H1 (cell line): ENCODE data around the gene CTSH. TPM values are rescaled to one million over a fixed set of nuclear protein-coding genes. Genes with fewer than 3 reads are reported as not detected.

ENCODE experiments used
- CTCF ChIA-PET: fragments of 300-600 bp; sonication (Branson Sonifier 250); formaldehyde crosslinking; loops from one replicate; lab custom pipeline; 2021; ENCODE audit not compliant: partially characterized antibody; lab: Charles Lee
- POLR2A ChIA-PET: fragments of 300-600 bp; sonication (Branson Sonifier 250); formaldehyde crosslinking; loops from one replicate; lab custom pipeline; 2021; ENCODE audit warnings: inconsistent platforms; ENCODE audit not compliant: partially characterized antibody; lab: Charles Lee
- DNase-seq, 2 experiments: peaks; one replicate each; pipeline versions ENCODE4 v3.0.0 to v3.0.0-alpha.2; 2010 to 2022; ENCODE audit warnings: low spot score in 2 of 2, low read depth in 1 of 2, mixed read lengths in 1 of 2
- FAIRE-seq: peaks from 2 replicates; lab custom pipeline; 2011; peaks lifted over from hg19 to GRCh38; lab: Jason Lieb, UNC
- H2AFZ ChIP-seq: 2 replicates; pipeline ENCODE4 v1.8.1; 2012; ENCODE audit warnings: low read length, inconsistent platforms
- H2AK5ac ChIP-seq: 2 replicates; pipeline ENCODE4 v1.6.1; 2013; ENCODE audit warnings: low read depth, low read length
- H2BK120ac ChIP-seq: replicated peaks from 2 replicates; pipeline ENCODE3; 2013; ENCODE audit warnings: low read depth, low read length, inconsistent platforms
- H2BK12ac ChIP-seq: 2 replicates; pipeline ENCODE4 v1.6.1; 2013; ENCODE audit warnings: low read depth, low read length
- H2BK15ac ChIP-seq: 2 replicates; pipeline ENCODE4 v1.6.1; 2013; ENCODE audit warnings: low read length
- H2BK20ac ChIP-seq: 2 replicates; pipeline ENCODE4 v1.6.1; 2013; ENCODE audit warnings: low read length
- H2BK5ac ChIP-seq: 2 replicates; pipeline ENCODE4 v1.6.1; 2013; ENCODE audit warnings: low read depth, low read length
- H3K14ac ChIP-seq: 2 replicates; pipeline ENCODE4 v1.6.1; 2013; ENCODE audit warnings: inconsistent platforms; ENCODE audit not compliant: insufficient read length
- H3K18ac ChIP-seq: 2 replicates; pipeline ENCODE4 v1.6.1; 2013; ENCODE audit warnings: low read length; ENCODE audit errors: extremely low read depth
- H3K23ac ChIP-seq: 2 replicates; pipeline ENCODE4 v1.6.1; 2013; ENCODE audit warnings: inconsistent platforms; ENCODE audit not compliant: insufficient read length
- H3K23me2 ChIP-seq: 2 replicates; pipeline ENCODE4 v1.6.1; 2013; ENCODE audit warnings: low read depth, low read length
- H3K27ac ChIP-seq: 2 replicates; pipeline ENCODE4 v1.6.1; 2011; ENCODE audit warnings: low read depth, low read length, inconsistent platforms
- H3K27me3 ChIP-seq, 4 experiments: replicated peaks in 1 of 4; 1 replicate in 1 of 4; 2 replicates in 3 of 4; pipeline versions ENCODE4 v1.6.1 to v1.8.1; 2011 to 2013; ENCODE audit warnings: low read length in 3 of 4, mild to moderate bottlenecking in 3 of 4, inconsistent platforms in 2 of 4, mixed read lengths in 2 of 4, moderate library complexity in 1 of 4; ENCODE audit not compliant: control insufficient read depth in 3 of 4, insufficient read depth in 3 of 4; ENCODE audit errors: extremely low read depth in 1 of 4
- H3K36me3 ChIP-seq, 4 experiments: 2 replicates each; pipeline versions ENCODE4 v1.6.1 to v1.8.1; 2011 to 2013; ENCODE audit warnings: mild to moderate bottlenecking in 4 of 4, low read length in 3 of 4, moderate library complexity in 2 of 4, control low read depth in 1 of 4, inconsistent platforms in 1 of 4; ENCODE audit not compliant: insufficient read depth in 4 of 4, control insufficient read depth in 2 of 4
- H3K4ac ChIP-seq: replicated peaks from 2 replicates; pipeline ENCODE3; 2013; ENCODE audit warnings: low read length, low read depth, mixed read lengths, inconsistent platforms; ENCODE audit not compliant: insufficient read length
- H3K4me1 ChIP-seq, 4 experiments: replicated peaks in 1 of 4; 1 replicate in 1 of 4; 2 replicates in 3 of 4; pipeline versions ENCODE4 v1.6.1 to v1.8.1; 2011 to 2013; ENCODE audit warnings: low read length in 3 of 4, inconsistent platforms in 2 of 4, mixed read lengths in 1 of 4; ENCODE audit not compliant: insufficient read depth in 4 of 4, control insufficient read depth in 3 of 4
- H3K4me2 ChIP-seq, 2 experiments: 2 replicates each; pipeline versions ENCODE4 v1.6.1 to v1.8.1; 2011 to 2013; ENCODE audit warnings: low read depth in 2 of 2, low read length in 2 of 2, control low read depth in 1 of 2, inconsistent platforms in 1 of 2, mild to moderate bottlenecking in 1 of 2; ENCODE audit not compliant: insufficient read depth in 1 of 2
- H3K4me3 ChIP-seq, 4 experiments: fragments of 200-600, 300-600 bp in 1 of 4; sonication (generic), shearing (Covaris generic), sonication (Bioruptor Twin) in 1 of 4; 2 replicates each; pipeline versions ENCODE4 v1.5.1 to v1.8.1; 2011 to 2016; ENCODE audit warnings: low read length in 4 of 4, low read depth in 3 of 4, control low read depth in 2 of 4, inconsistent platforms in 2 of 4, mild to moderate bottlenecking in 2 of 4, mixed read lengths in 1 of 4, moderate library complexity in 1 of 4; ENCODE audit not compliant: insufficient read depth in 2 of 4; ENCODE audit errors: extremely low read depth in 1 of 4
- H3K56ac ChIP-seq: replicated peaks from 2 replicates; pipeline ENCODE3; 2013; ENCODE audit warnings: low read depth, mild to moderate bottlenecking, mixed read lengths, low read length, inconsistent platforms; ENCODE audit not compliant: insufficient read length
- H3K79me1 ChIP-seq: 2 replicates; pipeline ENCODE4 v1.6.1; 2013; ENCODE audit warnings: low read depth, low read length, control low read depth
- H3K79me2 ChIP-seq, 2 experiments: 2 replicates each; pipeline versions ENCODE4 v1.6.1 to v1.8.1; 2012 to 2013; ENCODE audit warnings: low read length in 2 of 2, mild to moderate bottlenecking in 2 of 2, inconsistent platforms in 1 of 2; ENCODE audit not compliant: insufficient read depth in 2 of 2, control insufficient read depth in 1 of 2
- H3K9ac ChIP-seq, 4 experiments: replicated peaks in 1 of 4; 1 replicate in 1 of 4; 2 replicates in 3 of 4; pipeline versions ENCODE4 v1.6.1 to v1.8.1; 2011 to 2013; ENCODE audit warnings: low read depth in 3 of 4, low read length in 3 of 4, control low read depth in 2 of 4, mild to moderate bottlenecking in 2 of 4, moderate library complexity in 2 of 4, inconsistent platforms in 1 of 4; ENCODE audit errors: extremely low read depth in 1 of 4
- H3K9me3 ChIP-seq, 2 experiments: 2 replicates each; pipeline versions ENCODE4 v1.6.1 to v1.8.1; 2012 to 2013; ENCODE audit warnings: mild to moderate bottlenecking in 2 of 2, moderate library complexity in 2 of 2, control low read depth in 1 of 2, inconsistent platforms in 1 of 2, low read depth in 1 of 2, low read length in 1 of 2, mixed read lengths in 1 of 2; ENCODE audit not compliant: insufficient read depth in 2 of 2
- H4K20me1 ChIP-seq, 2 experiments: replicated peaks in 1 of 2; 2 replicates each; pipeline versions ENCODE3 to v1.8.1; 2011 to 2013; ENCODE audit warnings: inconsistent platforms in 2 of 2, low read length in 2 of 2, mild to moderate bottlenecking in 1 of 2; ENCODE audit not compliant: insufficient read depth in 2 of 2, control insufficient read depth in 1 of 2
- H4K5ac ChIP-seq: 2 replicates; pipeline ENCODE4 v1.6.1; 2013; ENCODE audit warnings: low read length, low read depth, mixed read lengths, inconsistent platforms; ENCODE audit not compliant: insufficient read length
- H4K8ac ChIP-seq: 2 replicates; pipeline ENCODE4 v1.8.0; 2013; ENCODE audit warnings: mild to moderate bottlenecking, moderate library complexity, low read length, inconsistent platforms; ENCODE audit not compliant: insufficient read depth; ENCODE audit errors: extremely low read depth
- H4K91ac ChIP-seq: replicated peaks from 2 replicates; pipeline ENCODE3; 2013; ENCODE audit warnings: low read length, mixed read lengths, inconsistent platforms; ENCODE audit not compliant: insufficient read length
- SP2 ChIP-seq: IDR thresholded peaks from 2 replicates; pipeline ENCODE4 v1.6.1; 2012; ENCODE audit warnings: mild to moderate bottlenecking, low read length, inconsistent platforms
- YY1 ChIP-seq: IDR thresholded peaks from 2 replicates; pipeline ENCODE4 v1.6.1; 2011; ENCODE audit warnings: low read depth, mild to moderate bottlenecking, low read length
- WGBS, 2 experiments: shearing (Covaris generic) in 1 of 2; methylation state at CpG; one replicate each; pipeline versions ENCODE4 v1.1.6 to v1.1.7; 2013 to 2015; ENCODE audit warnings: low lambda C conversion rate in 2 of 2, mixed read lengths in 2 of 2, inconsistent platforms in 1 of 2, low coverage in 1 of 2, missing lambda C conversion rate in 1 of 2; ENCODE audit not compliant: insufficient replicate concordance in 2 of 2, insufficient coverage in 1 of 2, insufficient read length in 1 of 2; ENCODE audit errors: extremely low coverage in 1 of 2, missing lambda C conversion rate in 1 of 2; 5-methylcytosine and 5-hydroxymethylcytosine counted together
- polyA plus RNA-seq, 7 experiments: library from polyadenylated mRNA; depleted of rRNA in 3 of 7; stranded (reverse) in 5 of 7; unstranded in 2 of 7; fragments of >200 nt in 5 of 7; fragments of 200-250 nt in 2 of 7; gene quantifications; 1 replicate in 5 of 7; 2 replicates in 1 of 7; 4 replicates in 1 of 7; pipeline versions ENCODE4 v1.2.1 to v1.2.3, GENCODE V29; 2011 to 2013; ENCODE audit warnings: missing spikeins in 2 of 7, mixed read lengths in 2 of 7
- total RNA-seq: library from RNA; stranded (reverse); fragmentation: NEBNext Ultra II Directional; extraction: Animal tissue kit (Norgen Biotek cat#: 25700); gene quantifications from 2 replicates; pipeline ENCODE4 v1.2.1, GENCODE V29; 2021

CTSH gene
- total and polyA plus RNA-seq, 2 of the 8 experiments (the other 6 are each of a cell fraction or from before 2014, with no cell fraction given): 34.0 to 36.8 TPM

DNA sequence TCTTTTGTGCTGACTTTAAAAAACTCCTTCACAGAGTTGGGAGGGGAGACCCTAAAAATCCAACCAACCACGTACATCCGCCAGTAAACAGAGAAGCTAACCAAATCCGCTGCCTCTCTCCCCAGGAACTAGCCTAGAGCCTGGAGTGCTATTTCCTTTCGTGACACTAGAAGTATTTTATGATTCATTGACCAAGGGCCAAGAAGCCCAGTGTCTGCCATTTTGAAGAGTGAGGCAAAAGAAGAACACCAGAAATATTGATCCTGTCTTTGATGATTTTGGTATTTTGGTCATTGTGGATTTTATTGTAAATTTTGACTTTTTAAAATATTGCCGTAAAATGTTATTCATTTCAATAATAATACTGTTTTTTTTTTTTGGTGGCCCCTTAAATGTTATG lies 10.5 kb upstream of the CTSH start:
- H3K23ac ChIP-seq: no peak overlapping the region
- no peak overlapping the region for H2BK15ac ChIP-seq
- H3K4me1 ChIP-seq: peaks cover 0 to 7% (median 0%) of the 10 kb centered on the region in 4 experiments; a peak in 3 of 7 replicates
- H2BK20ac ChIP-seq: no peak overlapping the region
- H4K8ac ChIP-seq: no peak overlapping the region
- CTCF ChIA-PET: interaction anchor here (0.8 to 2.1 kb wide), 3 partner anchors 24 to 44 kb away, joined by 3 to 14 read pairs (median 5); no protein-coding TSS in a partner anchor
- H3K4ac ChIP-seq: no peak overlapping the region
- no peak overlapping the region for H3K27ac ChIP-seq
- H3K14ac ChIP-seq: no peak overlapping the region
- no peaks in the 10 kb centered on the region for H3K79me1 ChIP-seq
- FAIRE-seq (no peak), DNase-seq (no peak)
- H4K20me1 ChIP-seq: no peaks in the 10 kb centered on the region
- H4K5ac ChIP-seq: no peak overlapping the region
- H3K9me3 ChIP-seq: peaks cover 0 to 3% of the 10 kb centered on the region in 2 experiments; a peak in 1 of 4 replicates
- WGBS, 2 experiments: 84% methylated on average over 5 of the region's 5 CpGs; no CpG with 5 or more reads in 1 of the 2 experiments
- H3K36me3 ChIP-seq: no peaks in the 10 kb centered on the region
- no peak overlapping the region for H3K4me3 ChIP-seq
- no peak overlapping the region for H2BK12ac ChIP-seq
- no peak overlapping the region for H3K56ac ChIP-seq
- no peak overlapping the region for H3K18ac ChIP-seq
- H2BK5ac ChIP-seq: no peak overlapping the region
- H3K79me2 ChIP-seq: no peaks in the 10 kb centered on the region
- H2BK120ac ChIP-seq: peak overlapping the region; percentile 69
- H3K9ac ChIP-seq: no peak overlapping the region
- no peak overlapping the region for H3K4me2 ChIP-seq
- no peak overlapping the region for H4K91ac ChIP-seq
- no peaks in the 10 kb centered on the region; a peak in 1 of 7 replicates for H3K27me3 ChIP-seq
- no peak for TF ChIP-seq SP2
- TF ChIP-seq YY1: peak; percentile 86
- POLR2A ChIA-PET: interaction anchor here (0.6 to 1.9 kb wide), 2 partner anchors 20 to 39 kb away, joined by 3 to 5 read pairs; no protein-coding TSS in a partner anchor
- H2AK5ac ChIP-seq: no peak overlapping the region
- H2AFZ ChIP-seq: no peak overlapping the region
- no peaks in the 10 kb centered on the region; the same call in 1 of the 2 replicates for H3K23me2 ChIP-seq
